Gastroesophageal sphincter (tissue), 3 donors: ENCODE measurements around the gene TTYH3.

Source experiments
- EP300 ChIP-seq: sonication (generic); formaldehyde crosslinking; IDR thresholded peaks from one replicate; pipeline ENCODE4 v1.6.1; 2017; ENCODE audit warnings: antibody characterized with exemption, mild to moderate bottlenecking
- POLR2AphosphoS5 ChIP-seq: sonication (generic); formaldehyde crosslinking; IDR thresholded peaks from one replicate; pipeline ENCODE4 v1.6.1; 2017; ENCODE audit warnings: antibody characterized with exemption
- TF ChIP-seq, protein P1 (sequence below), 4 experiments: fragments of 200-600 bp in 2 of 4; fragments of 450-650 bp in 2 of 4; sonication (generic) in 1 of 4; IDR thresholded peaks; one replicate each; pipeline ENCODE4 v1.5.1; 2017 to 2019; ENCODE audit warnings: antibody characterized with exemption in 4 of 4, mild to moderate bottlenecking in 2 of 4, moderate library complexity in 2 of 4

DNA sequence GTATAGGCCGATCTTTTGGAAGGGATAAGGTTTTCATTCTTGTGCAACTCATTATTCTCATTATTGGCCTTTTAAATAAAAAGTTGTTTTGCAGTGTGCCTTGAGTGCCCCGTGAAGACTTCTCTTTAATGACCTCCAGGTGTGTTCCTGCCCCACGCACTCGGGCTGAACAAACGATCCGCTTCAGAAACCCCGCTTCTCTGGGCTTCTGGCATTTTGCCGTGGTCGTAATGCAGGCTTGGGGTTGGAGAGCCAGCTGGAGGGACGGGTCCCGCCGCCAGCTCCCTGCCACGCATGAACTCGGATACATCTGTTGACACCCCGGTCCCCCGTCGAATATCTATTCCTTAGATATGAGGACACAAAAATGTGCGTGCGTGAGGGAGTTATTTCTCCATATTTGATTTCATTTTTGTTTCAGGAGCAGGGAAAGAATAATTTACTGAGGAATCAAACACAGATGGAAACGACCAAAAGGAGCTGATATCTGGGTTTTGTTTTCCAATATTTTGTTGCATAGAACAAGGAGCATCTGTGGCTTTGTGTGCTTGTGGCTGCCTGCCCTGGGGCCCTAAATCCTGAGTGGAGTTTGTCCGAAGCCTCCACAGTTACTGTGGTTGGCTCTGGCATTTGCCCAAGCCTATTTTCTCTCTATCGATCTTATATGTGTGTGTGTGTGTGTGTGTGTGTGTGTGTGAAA is 17.0 kb upstream of the TTYH3 start:
- TF ChIP-seq POLR2AphosphoS5: no peak
- TF ChIP-seq, protein P1, sequence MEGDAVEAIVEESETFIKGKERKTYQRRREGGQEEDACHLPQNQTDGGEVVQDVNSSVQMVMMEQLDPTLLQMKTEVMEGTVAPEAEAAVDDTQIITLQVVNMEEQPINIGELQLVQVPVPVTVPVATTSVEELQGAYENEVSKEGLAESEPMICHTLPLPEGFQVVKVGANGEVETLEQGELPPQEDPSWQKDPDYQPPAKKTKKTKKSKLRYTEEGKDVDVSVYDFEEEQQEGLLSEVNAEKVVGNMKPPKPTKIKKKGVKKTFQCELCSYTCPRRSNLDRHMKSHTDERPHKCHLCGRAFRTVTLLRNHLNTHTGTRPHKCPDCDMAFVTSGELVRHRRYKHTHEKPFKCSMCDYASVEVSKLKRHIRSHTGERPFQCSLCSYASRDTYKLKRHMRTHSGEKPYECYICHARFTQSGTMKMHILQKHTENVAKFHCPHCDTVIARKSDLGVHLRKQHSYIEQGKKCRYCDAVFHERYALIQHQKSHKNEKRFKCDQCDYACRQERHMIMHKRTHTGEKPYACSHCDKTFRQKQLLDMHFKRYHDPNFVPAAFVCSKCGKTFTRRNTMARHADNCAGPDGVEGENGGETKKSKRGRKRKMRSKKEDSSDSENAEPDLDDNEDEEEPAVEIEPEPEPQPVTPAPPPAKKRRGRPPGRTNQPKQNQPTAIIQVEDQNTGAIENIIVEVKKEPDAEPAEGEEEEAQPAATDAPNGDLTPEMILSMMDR (IDR thresholded peaks at IDR 0.05): no peak
- TF ChIP-seq EP300: no peak
